Smooth muscle cell (in vitro differentiated cells): Measurements from ENCODE around the gene IDNK. TPM values are rescaled to one million over a fixed set of nuclear protein-coding genes. Genes with fewer than 3 reads are reported as not detected.
"Not testable (repeated sequence)": the region's sequence is repeated elsewhere in the genome, so short reads cannot be mapped to it uniquely, and the experiment has no call there.

ENCODE experiments used
- DNase-seq: peaks from one replicate; lab custom pipeline; 2025; ENCODE audit not compliant: unreplicated experiment; lab: John Stamatoyannopoulos, UW
- H2AFZ ChIP-seq: fragments of 200-600 bp; sonication (generic); 2 replicates; pipeline ENCODE4 v1.6.0; 2016; ENCODE audit warnings: antibody characterized with exemption, low read depth, mild to moderate bottlenecking
- H3F3A ChIP-seq: fragments of 200-600 bp; sonication (generic); 2 replicates; pipeline ENCODE4 v1.6.0; 2017; ENCODE audit warnings: antibody characterized with exemption, low read depth
- H3K27ac ChIP-seq: fragments of 200-600 bp; sonication (generic); 2 replicates; pipeline ENCODE4 v1.5.1; 2016; ENCODE audit warnings: low read depth, mild to moderate bottlenecking
- H3K27me3 ChIP-seq: fragments of 200-600 bp; sonication (generic); 2 replicates; pipeline ENCODE4 v1.6.1; 2016; ENCODE audit warnings: low read depth, mild to moderate bottlenecking
- H3K36me3 ChIP-seq: fragments of 200-600 bp; sonication (generic); 2 replicates; pipeline ENCODE4 v1.5.1; 2016; ENCODE audit warnings: low read depth
- H3K4me1 ChIP-seq: fragments of 200-600 bp; sonication (generic); 2 replicates; pipeline ENCODE4 v1.5.1; 2016; ENCODE audit warnings: low read depth
- H3K4me2 ChIP-seq: fragments of 200-600 bp; sonication (generic); 2 replicates; pipeline ENCODE4 v1.6.0; 2016; ENCODE audit warnings: mild to moderate bottlenecking
- H3K4me3 ChIP-seq: fragments of 200-600 bp; sonication (generic); 2 replicates; pipeline ENCODE4 v1.5.1; 2016; ENCODE audit warnings: mild to moderate bottlenecking
- H3K79me2 ChIP-seq: fragments of 200-600 bp; sonication (generic); 2 replicates; pipeline ENCODE4 v1.6.0; 2016; ENCODE audit warnings: low read depth, mild to moderate bottlenecking
- H3K9ac ChIP-seq: fragments of 200-600 bp; sonication (generic); 2 replicates; pipeline ENCODE4 v1.6.0; 2016; ENCODE audit warnings: low read depth
- H3K9me3 ChIP-seq: fragments of 200-600 bp; sonication (generic); replicated peaks from 2 replicates; pipeline ENCODE4 v1.5.1; 2016; ENCODE audit warnings: low read depth
- H4K20me1 ChIP-seq: fragments of 200-600 bp; sonication (generic); 2 replicates; pipeline ENCODE4 v1.6.0; 2016; ENCODE audit warnings: low read depth
- CTCF ChIP-seq: fragments of 200-600 bp; sonication (generic); IDR thresholded peaks from 2 replicates; pipeline ENCODE4 v1.5.1; 2017; ENCODE audit warnings: borderline replicate concordance, mild to moderate bottlenecking, antibody characterized with exemption; ENCODE audit not compliant: insufficient read depth, poor library complexity, severe bottlenecking
- WGBS: methylation state at CpG from one replicate; pipeline ENCODE4 v1.1.7; 2016; ENCODE audit warnings: low lambda C conversion rate; 5-methylcytosine and 5-hydroxymethylcytosine counted together
- polyA plus RNA-seq: library from polyadenylated mRNA; unstranded; fragments of >200 nt; fragmentation: Nextera tagmentation; extraction: Ambion mirVana; gene quantifications from 2 replicates; pipeline ENCODE4 v1.2.1, GENCODE V29; 2016
- total RNA-seq: library from RNA; depleted of rRNA; stranded (reverse); fragments of >200 nt; gene quantifications from 2 replicates; pipeline ENCODE4 v1.2.3, GENCODE V29; 2014

Gene IDNK
- total and polyA plus RNA-seq, 2 experiments from 2014 or later: 1.1 to 2.1 TPM

DNA sequence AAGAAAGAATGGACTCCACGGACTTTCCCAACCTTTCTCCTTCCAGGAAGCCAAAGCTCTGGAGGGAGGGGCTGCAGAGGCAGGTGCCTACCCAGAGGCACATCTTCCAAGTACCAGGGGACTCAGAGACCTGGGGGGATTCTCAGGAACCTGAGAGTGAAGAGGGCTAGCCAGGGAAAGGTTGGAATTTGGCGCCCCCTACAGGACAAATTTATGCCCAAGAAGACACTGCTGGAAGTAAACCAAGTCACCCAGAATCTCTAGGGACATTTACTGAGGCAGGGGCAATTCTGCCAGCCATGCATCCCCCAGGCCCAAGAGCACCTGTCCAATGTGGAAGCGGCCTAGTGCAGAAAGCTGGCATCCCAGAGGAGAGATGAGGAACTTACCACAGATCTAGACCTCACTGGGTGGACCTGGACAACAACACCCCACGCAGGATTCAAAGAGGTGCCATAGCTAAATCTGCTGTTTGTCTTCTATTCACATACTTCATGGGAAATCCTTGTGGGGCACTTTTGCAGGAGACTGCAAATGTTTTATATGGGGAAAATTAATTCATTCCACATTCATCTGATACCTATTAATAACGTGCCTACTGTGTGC lies 25.9 kb upstream of the IDNK start:
- no peaks in the 10 kb centered on the region for H4K20me1 ChIP-seq
- no peaks in the 10 kb centered on the region for H3F3A ChIP-seq
- H3K79me2 ChIP-seq: no peaks in the 10 kb centered on the region
- 56% methylated on average over 5 of the region's 5 CpGs for WGBS
- no peaks in the 10 kb centered on the region for H3K9me3 ChIP-seq
- no peaks in the 10 kb centered on the region for H3K4me1 ChIP-seq
- H3K27ac ChIP-seq: no peak overlapping the region
- no peak overlapping the region for H2AFZ ChIP-seq
- no peak overlapping the region for H3K4me3 ChIP-seq
- H3K9ac ChIP-seq: no peak overlapping the region
- peak; percentile 60 for TF ChIP-seq CTCF
- H3K36me3 ChIP-seq: no peaks in the 10 kb centered on the region
- no peaks in the 10 kb centered on the region for H3K27me3 ChIP-seq
- DNase-seq: no peak
- no peak overlapping the region for H3K4me2 ChIP-seq

DNA sequence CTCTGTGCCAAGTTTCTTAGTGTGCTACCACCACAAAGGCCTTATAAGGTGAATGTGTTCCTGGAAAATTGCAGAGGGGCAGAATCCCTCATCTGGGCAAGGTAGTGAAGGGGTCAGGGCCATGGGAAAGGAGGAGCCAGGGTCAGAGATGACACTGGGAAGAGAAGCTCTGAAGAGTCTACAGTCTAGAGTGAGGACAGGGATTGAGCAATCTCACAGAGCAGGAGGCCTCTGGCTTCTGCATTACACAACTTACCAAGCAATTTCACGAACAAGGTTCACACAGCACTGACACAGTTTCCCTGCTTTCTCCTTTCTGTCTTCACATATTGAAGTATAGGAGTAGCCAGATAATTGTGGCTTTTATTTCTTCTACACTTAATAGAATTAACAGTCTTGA lies 24.5 kb upstream of the IDNK start:
- Histone ChIP-seq H3K27me3 (no peaks in the 10 kb centered on the region), H3F3A (no peaks in the 10 kb centered on the region), H3K4me2 (no peak overlapping the region), H3K36me3 (no peaks in the 10 kb centered on the region), H3K79me2 (no peaks in the 10 kb centered on the region), H3K9me3 (no peaks in the 10 kb centered on the region), H3K9ac (no peak overlapping the region), H4K20me1 (no peaks in the 10 kb centered on the region), H3K4me1 (no peaks in the 10 kb centered on the region), H2AFZ (no peak overlapping the region), H3K4me3 (no peak overlapping the region), H3K27ac (no peak overlapping the region)
- DNase-seq: no peak
- TF ChIP-seq CTCF: no peak
- 36% methylated on average over 1 of the region's 1 CpG for WGBS

DNA sequence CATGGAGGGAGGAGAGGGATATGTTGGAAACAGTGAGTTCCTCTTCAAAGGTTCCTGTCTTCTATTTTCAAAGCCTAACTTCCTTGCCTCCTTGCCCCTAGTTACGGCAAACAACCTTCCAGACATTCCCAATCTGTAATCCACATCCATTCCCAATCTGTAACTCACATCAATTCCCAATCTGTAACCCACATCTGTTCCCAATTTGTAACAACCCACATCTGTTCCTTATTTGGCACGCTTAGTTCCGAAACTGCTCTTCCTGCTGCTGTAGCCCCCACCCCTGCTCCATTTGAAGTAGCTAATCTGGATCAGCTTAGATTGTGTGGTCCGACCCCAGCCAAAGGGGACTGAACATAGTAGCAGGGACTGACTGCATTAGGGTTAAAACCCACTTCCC lies 23.9 kb upstream of the IDNK start:
- no peaks in the 10 kb centered on the region for H3K4me1 ChIP-seq
- WGBS: 50% methylated on average over 4 of the region's 4 CpGs
- H3K4me3 ChIP-seq: no peak overlapping the region
- H3K27ac ChIP-seq: no peak overlapping the region
- no peaks in the 10 kb centered on the region for H4K20me1 ChIP-seq
- H3F3A ChIP-seq: no peaks in the 10 kb centered on the region
- no peak for TF ChIP-seq CTCF
- H3K9me3 ChIP-seq: no peaks in the 10 kb centered on the region
- no peaks in the 10 kb centered on the region for H3K36me3 ChIP-seq
- H2AFZ ChIP-seq: no peak overlapping the region
- no peaks in the 10 kb centered on the region for H3K27me3 ChIP-seq
- no peaks in the 10 kb centered on the region for H3K79me2 ChIP-seq
- no peak overlapping the region for H3K4me2 ChIP-seq
- no peak overlapping the region for H3K9ac ChIP-seq
- no peak for DNase-seq

- Histone ChIP-seq H3K4me1 (no peaks in the 10 kb centered on the region), H3K36me3 (no peaks in the 10 kb centered on the region), H3K79me2 (no peaks in the 10 kb centered on the region), H3K27me3 (no peaks in the 10 kb centered on the region), H3K4me2 (no peak overlapping the region), H3K9ac (no peak overlapping the region), H2AFZ (no peak overlapping the region), H3K9me3 (no peaks in the 10 kb centered on the region), H3K27ac (no peak overlapping the region), H3K4me3 (no peak overlapping the region), H4K20me1 (no peaks in the 10 kb centered on the region), H3F3A (no peaks in the 10 kb centered on the region)
- no peak for TF ChIP-seq CTCF
- DNase-seq: no peak
- 90% methylated on average over 2 of the region's 2 CpGs for WGBS
These were observed 21.5 kb upstream of the IDNK start for GRCh38 chr9:83601463-83601862.

- not testable (repeated sequence) for H3K27ac ChIP-seq, H3K79me2 ChIP-seq, H3K36me3 ChIP-seq, H3K9ac ChIP-seq, H3K4me1 ChIP-seq, H3K4me2 ChIP-seq, H4K20me1 ChIP-seq, DNase-seq, H3K9me3 ChIP-seq, H3F3A ChIP-seq, H3K4me3 ChIP-seq, H3K27me3 ChIP-seq, H2AFZ ChIP-seq
- WGBS: 84% methylated on average over 3 of the region's 3 CpGs
These were observed 15.3 kb upstream of the IDNK start for GRCh38 chr9:83607620-83608019.

- not testable (repeated sequence) for H3K79me2 ChIP-seq, H3F3A ChIP-seq, H3K27ac ChIP-seq, H2AFZ ChIP-seq, H3K4me3 ChIP-seq, H3K4me1 ChIP-seq, H3K36me3 ChIP-seq, DNase-seq, H3K9ac ChIP-seq, H4K20me1 ChIP-seq, H3K27me3 ChIP-seq, H3K4me2 ChIP-seq, H3K9me3 ChIP-seq
- WGBS: 99% methylated on average over 3 of the region's 3 CpGs
These were observed 9.6 kb upstream of the IDNK start for GRCh38 chr9:83613298-83613697.
